Activated naive CD8-positive, alpha-beta T cell (primary cell): ENCODE data around the gene RBMS2.

ENCODE experiments used
- H3K27ac Mint-ChIP-seq: one replicate; pipeline ENCODE4 v1.8.0; 2021; ENCODE audit warnings: mixed read lengths
- H3K27me3 Mint-ChIP-seq: one replicate; pipeline ENCODE4 v1.8.0; 2021; ENCODE audit warnings: mixed read lengths
- H3K36me3 Mint-ChIP-seq: one replicate; pipeline ENCODE4 v1.8.0; 2021; ENCODE audit warnings: mixed read lengths
- H3K4me1 Mint-ChIP-seq: one replicate; pipeline ENCODE4 v1.8.0; 2021; ENCODE audit warnings: low read depth, mixed read lengths
- H3K4me3 Mint-ChIP-seq: one replicate; pipeline ENCODE4 v1.8.0; 2021; ENCODE audit warnings: mild to moderate bottlenecking, mixed read lengths
- H3K9me3 Mint-ChIP-seq: one replicate; pipeline ENCODE4 v1.8.0; 2021; ENCODE audit warnings: low read depth, mixed read lengths

The RBMS2 gene

GRCh38 chr12:56637621-56638020, 116.0 kb downstream of the RBMS2 start:
- Mint-ChIP-seq H3K36me3 (peaks cover 6% of the 10 kb centered on the region), H3K4me3 (no peak overlapping the region), H3K9me3 (no peaks in the 10 kb centered on the region), H3K4me1 (peaks cover 68% of the 10 kb centered on the region), H3K27me3 (no peaks in the 10 kb centered on the region), H3K27ac (peak overlapping the region; percentile 37)

- H3K4me1 Mint-ChIP-seq, result peaks cover 58% of the 10 kb centered on the region
These were observed 119.6 kb downstream of the RBMS2 start for GRCh38 chr12:56641219-56641618.

GRCh38 chr12:56644654-56645053, 123.0 kb downstream of the RBMS2 start:
- H3K4me1 Mint-ChIP-seq, result peaks cover 38% of the 10 kb centered on the region
- peak overlapping the region; percentile 99 for H3K27ac Mint-ChIP-seq
- H3K36me3 Mint-ChIP-seq, result peaks cover 10% of the 10 kb centered on the region
- no peaks in the 10 kb centered on the region for H3K27me3 Mint-ChIP-seq
- H3K4me3 Mint-ChIP-seq, result peak overlapping the region; percentile 97
- H3K9me3 Mint-ChIP-seq, result no peaks in the 10 kb centered on the region

More at GRCh38 chr12:56641219-56641618, 119.6 kb downstream of the RBMS2 start:
- Mint-ChIP-seq H3K4me3 (no peak overlapping the region), H3K27ac (no peak overlapping the region), H3K36me3 (peaks cover 17% of the 10 kb centered on the region), H3K9me3 (no peaks in the 10 kb centered on the region), H3K27me3 (no peaks in the 10 kb centered on the region)

DNA sequence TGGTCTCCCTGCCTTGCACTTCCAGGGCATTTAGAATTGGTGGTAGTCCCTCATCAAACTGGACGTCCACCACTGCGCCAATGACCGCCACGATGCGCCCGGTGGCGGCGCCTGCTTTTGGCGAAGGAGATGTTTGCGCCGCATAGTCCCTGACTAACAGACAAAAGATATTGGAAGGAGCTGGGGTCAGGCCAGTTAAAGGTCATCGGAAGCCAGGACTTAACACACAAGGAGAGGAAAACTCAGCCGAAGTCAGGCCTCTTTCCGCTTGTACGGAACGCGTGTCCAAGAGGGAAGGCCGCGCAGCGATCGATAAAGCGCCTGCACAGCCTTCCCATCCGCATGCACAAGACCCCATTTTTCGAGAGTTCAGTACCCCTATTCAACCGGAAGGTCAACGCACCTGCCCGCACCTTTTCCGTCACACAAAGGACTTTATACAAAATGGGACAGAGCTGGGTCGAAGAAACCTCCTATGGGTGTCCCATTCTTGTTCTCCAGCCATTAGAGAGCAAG, 123.6 kb downstream of the RBMS2 start:
- H3K9me3 Mint-ChIP-seq, result no peaks in the 10 kb centered on the region
- H3K36me3 Mint-ChIP-seq, result peaks cover 10% of the 10 kb centered on the region
- peak overlapping the region; percentile 97 for H3K4me3 Mint-ChIP-seq
- H3K27ac Mint-ChIP-seq, result peak overlapping the region; percentile 99
- peaks cover 36% of the 10 kb centered on the region for H3K4me1 Mint-ChIP-seq
- H3K27me3 Mint-ChIP-seq, result no peaks in the 10 kb centered on the region
